22Rv1 (cell line): ENCODE data around the gene CPS1.

Experiments
- CTCF ChIP-seq: fragments of 450-650 bp; IDR thresholded peaks from 2 replicates; pipeline ENCODE4 v1.5.1; 2017; ENCODE audit warnings: mild to moderate bottlenecking
- ZFX ChIP-seq: fragments of 450-650 bp; IDR thresholded peaks from 2 replicates; pipeline ENCODE4 v1.6.1; 2017; ENCODE audit warnings: antibody characterized with exemption, borderline replicate concordance

GRCh38 chr2:210546424-210547208 is 9.8 kb upstream of the CPS1 start:
- TF ChIP-seq CTCF, result no peak
- TF ChIP-seq ZFX, result no peak
